Midbrain (tissue), 1 donor: ENCODE results near the gene TNS3.

Experiments used
- DNase-seq: peaks from one replicate; lab custom pipeline; 2025; lab: John Stamatoyannopoulos, UW

TNS3 gene

GRCh38 chr7:47521816-47522561, 59.9 kb downstream of the TNS3 start:
- DNase-seq: no peak

- no peak for DNase-seq
Observed at GRCh38 chr7:47521011-47521795, 60.7 kb downstream of the TNS3 start.

GRCh38 chr7:47520406-47520805, 61.5 kb downstream of the TNS3 start:
- no peak for DNase-seq

GRCh38 chr7:47518827-47519226, 63.1 kb downstream of the TNS3 start:
- DNase-seq: no peak

- DNase-seq: no peak
Observed at GRCh38 chr7:47517821-47518480, 64.0 kb downstream of the TNS3 start.

- no peak for DNase-seq
Observed at GRCh38 chr7:47516985-47517600, 64.8 kb downstream of the TNS3 start.

GRCh38 chr7:47516386-47516785, 65.5 kb downstream of the TNS3 start:
- DNase-seq: no peak

GRCh38 chr7:47515305-47515834, 66.5 kb downstream of the TNS3 start:
- DNase-seq: no peak

- no peak for DNase-seq
Observed at GRCh38 chr7:47514818-47515217, 67.1 kb downstream of the TNS3 start.

- no peak for DNase-seq
Observed at GRCh38 chr7:47514367-47514766, 67.5 kb downstream of the TNS3 start.

GRCh38 chr7:47513741-47514241, 68.1 kb downstream of the TNS3 start:
- DNase-seq: no peak

- DNase-seq: no peak
Observed at GRCh38 chr7:47512481-47513176, 69.3 kb downstream of the TNS3 start.

- no peak for DNase-seq
Observed at GRCh38 chr7:47511699-47512370, 70.1 kb downstream of the TNS3 start.

- no peak for DNase-seq
Observed at GRCh38 chr7:47510786-47511185, 71.1 kb downstream of the TNS3 start.

GRCh38 chr7:47510192-47510591, 71.7 kb downstream of the TNS3 start:
- no peak for DNase-seq

GRCh38 chr7:47509571-47509970, 72.3 kb downstream of the TNS3 start:
- DNase-seq: no peak

- no peak for DNase-seq
Observed at GRCh38 chr7:47508389-47509380, 73.2 kb downstream of the TNS3 start.

GRCh38 chr7:47507522-47507921, 74.4 kb downstream of the TNS3 start:
- no peak for DNase-seq
